ENCODE results near the gene GLRX2.

DNA sequence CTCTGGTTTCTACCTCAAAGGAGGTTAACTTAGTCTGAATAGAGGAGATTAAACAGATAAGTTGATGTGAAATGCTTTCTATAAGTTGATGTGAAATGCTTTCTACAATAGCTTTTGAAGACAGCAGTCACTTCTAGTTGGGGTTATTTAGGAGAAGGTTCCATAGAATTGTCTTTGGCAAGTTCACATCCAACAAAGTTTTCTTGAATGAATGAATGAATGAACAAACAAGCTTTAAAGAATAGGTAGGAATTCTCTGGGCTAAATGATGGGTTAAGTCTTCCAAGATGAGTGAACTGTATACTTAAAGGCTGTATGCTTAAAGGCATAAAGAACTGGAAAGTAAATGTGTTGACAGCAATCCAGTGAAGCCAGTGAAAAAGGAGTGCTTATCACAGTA is 18.5 kb upstream of the GLRX2 start:
- TF ChIP-seq GATA2 (IDR thresholded peaks at IDR 0.05; ENCODE audit: low read depth, low read length) (no peak), GATA3 (IDR thresholded peaks at IDR 0.05; ENCODE audit: low read depth, low read length) (no peak)
